Thyroid gland (tissue), 4 donors: ENCODE results near the gene MMP1.

Source experiments
- POLR2A ChIP-seq, 2 donors: fragments of 450-650 bp; IDR thresholded peaks; one replicate each; pipeline ENCODE4 v1.6.1; 2017; ENCODE audit warnings: antibody characterized with exemption in 2 of 2, mild to moderate bottlenecking in 2 of 2, moderate library complexity in 1 of 2
- TF ChIP-seq, protein P1 (sequence below), 6 experiments: fragments of 200-600 bp in 3 of 6; fragments of 450-650 bp in 3 of 6; sonication (generic) in 3 of 6; IDR thresholded peaks; one replicate each; pipeline ENCODE4 v1.5.1; 2016 to 2019; ENCODE audit warnings: antibody characterized with exemption in 6 of 6, mild to moderate bottlenecking in 2 of 6, inconsistent platforms in 1 of 6, moderate library complexity in 1 of 6

DNA sequence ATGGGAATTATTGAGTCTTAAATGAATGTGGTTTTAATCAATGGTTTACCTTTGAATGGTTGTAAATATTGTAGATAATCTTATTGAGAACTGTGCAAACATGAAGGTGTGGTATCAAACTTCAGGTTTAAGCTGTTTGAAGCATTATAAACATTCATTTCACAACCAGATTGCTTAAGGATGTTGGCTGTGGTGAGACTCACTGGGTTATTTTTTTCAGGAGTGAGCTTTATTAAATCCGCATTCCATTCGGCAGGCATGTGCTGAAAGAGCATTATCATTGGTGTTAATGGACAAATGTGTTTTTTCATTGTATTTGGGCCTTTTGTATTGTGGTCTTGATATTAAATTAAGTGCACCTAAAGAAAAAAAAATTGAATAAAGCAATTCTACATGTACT is 35.8 kb upstream of the MMP1 start:
- TF ChIP-seq, protein P1, sequence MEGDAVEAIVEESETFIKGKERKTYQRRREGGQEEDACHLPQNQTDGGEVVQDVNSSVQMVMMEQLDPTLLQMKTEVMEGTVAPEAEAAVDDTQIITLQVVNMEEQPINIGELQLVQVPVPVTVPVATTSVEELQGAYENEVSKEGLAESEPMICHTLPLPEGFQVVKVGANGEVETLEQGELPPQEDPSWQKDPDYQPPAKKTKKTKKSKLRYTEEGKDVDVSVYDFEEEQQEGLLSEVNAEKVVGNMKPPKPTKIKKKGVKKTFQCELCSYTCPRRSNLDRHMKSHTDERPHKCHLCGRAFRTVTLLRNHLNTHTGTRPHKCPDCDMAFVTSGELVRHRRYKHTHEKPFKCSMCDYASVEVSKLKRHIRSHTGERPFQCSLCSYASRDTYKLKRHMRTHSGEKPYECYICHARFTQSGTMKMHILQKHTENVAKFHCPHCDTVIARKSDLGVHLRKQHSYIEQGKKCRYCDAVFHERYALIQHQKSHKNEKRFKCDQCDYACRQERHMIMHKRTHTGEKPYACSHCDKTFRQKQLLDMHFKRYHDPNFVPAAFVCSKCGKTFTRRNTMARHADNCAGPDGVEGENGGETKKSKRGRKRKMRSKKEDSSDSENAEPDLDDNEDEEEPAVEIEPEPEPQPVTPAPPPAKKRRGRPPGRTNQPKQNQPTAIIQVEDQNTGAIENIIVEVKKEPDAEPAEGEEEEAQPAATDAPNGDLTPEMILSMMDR (IDR thresholded peaks at IDR 0.05): no peak
- TF ChIP-seq POLR2A (IDR thresholded peaks at IDR 0.05): no peak
